GM12801 (cell line): ENCODE data around the gene NUP98.

Experiments used
- TF ChIP-seq, protein P1 (sequence below): IDR thresholded peaks from one replicate; pipeline ENCODE4 v1.5.1; 2011; ENCODE audit warnings: control low read depth; ENCODE audit not compliant: insufficient read length; ENCODE audit errors: extremely low read depth

The NUP98 gene

DNA sequence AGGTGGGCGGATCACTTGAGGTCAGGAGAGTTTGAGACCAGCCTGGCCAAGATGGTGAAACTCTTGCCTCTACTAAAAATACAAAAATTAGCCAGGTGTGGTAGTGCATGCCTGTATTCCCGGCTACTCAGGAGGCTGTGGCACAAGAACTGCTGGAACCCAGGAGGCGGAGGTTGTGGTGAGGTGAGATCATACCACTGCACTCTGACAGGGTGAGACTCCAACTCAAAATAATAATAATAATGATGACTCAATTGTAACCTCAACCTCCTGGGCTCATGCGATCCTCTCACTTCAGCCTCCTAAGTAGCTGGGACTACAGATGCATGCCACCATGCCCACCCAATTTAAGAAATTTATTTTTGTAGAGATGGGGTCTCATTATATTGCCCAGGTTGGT is 110.6 kb downstream of the NUP98 start:
- TF ChIP-seq, protein P1, sequence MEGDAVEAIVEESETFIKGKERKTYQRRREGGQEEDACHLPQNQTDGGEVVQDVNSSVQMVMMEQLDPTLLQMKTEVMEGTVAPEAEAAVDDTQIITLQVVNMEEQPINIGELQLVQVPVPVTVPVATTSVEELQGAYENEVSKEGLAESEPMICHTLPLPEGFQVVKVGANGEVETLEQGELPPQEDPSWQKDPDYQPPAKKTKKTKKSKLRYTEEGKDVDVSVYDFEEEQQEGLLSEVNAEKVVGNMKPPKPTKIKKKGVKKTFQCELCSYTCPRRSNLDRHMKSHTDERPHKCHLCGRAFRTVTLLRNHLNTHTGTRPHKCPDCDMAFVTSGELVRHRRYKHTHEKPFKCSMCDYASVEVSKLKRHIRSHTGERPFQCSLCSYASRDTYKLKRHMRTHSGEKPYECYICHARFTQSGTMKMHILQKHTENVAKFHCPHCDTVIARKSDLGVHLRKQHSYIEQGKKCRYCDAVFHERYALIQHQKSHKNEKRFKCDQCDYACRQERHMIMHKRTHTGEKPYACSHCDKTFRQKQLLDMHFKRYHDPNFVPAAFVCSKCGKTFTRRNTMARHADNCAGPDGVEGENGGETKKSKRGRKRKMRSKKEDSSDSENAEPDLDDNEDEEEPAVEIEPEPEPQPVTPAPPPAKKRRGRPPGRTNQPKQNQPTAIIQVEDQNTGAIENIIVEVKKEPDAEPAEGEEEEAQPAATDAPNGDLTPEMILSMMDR = no peak

DNA sequence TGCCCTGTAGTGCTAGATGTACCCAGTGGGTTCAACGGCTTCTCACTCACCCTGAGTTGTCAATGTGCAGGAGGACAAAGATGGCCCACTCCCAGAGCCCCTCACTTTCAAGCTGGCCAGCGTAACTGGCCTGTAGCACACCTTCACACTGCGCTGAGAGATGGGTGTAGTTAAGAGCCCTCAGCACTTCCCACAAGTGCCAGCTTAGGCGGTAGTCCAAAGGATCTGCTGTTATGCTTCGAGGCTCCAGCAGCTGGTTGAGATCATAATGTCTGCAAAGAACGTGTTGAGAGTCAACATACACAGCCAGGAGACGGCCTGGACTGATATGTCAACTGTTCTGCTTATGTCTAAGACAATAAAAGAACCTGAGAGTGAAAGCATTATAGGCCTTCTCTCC is 111.4 kb downstream of the NUP98 start:
- TF ChIP-seq, protein P1 = no peak

DNA sequence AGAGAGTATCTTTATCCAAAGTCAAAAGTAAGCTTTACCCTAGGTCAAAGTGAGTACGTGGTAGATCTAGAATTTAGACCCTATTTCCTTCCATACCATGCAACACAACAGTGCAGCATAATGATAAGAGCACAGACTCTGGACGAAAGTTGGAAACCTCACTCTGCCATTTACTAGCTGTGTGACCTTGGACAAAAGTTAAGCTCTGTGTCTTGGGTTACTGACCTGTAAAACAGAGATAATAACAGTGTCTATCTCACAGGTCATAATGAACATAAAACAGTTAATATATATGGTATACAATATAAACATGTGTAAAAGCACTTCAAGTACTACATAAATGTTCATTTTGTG is 112.6 kb downstream of the NUP98 start:
- TF ChIP-seq, protein P1 = no peak

DNA sequence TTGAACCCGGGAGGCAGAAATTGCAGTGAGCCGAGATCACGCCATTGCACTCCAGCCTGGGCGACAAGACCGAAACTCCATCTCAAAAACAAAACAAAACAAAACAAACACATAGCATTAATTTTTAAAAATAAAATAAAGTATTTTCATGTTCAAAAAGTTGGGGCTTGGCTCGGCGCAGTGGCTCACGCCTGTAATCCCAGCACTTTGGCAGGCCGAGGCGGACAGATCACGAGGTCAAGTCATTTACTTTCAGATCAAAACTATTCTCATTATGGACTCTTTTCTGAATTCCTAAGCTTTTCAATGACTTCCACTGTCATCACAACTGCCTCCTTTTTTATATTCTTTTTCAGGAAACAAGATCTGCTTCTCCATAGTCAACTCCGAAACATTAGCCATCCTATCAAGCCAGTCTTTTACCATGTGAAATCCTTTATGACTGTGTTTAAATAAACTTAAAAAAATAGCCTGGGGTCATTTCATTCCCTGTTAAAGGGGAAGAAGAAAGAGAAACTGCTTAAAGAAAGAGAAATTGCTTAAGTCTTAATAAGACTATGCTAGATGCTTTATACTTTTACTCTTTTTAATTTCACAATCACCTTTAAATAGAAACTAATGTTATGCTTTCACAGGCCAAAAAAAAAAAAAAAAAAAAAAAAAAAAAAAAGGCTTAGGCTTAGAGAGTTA is 113.1 kb downstream of the NUP98 start:
- TF ChIP-seq, protein P1 = no peak

DNA sequence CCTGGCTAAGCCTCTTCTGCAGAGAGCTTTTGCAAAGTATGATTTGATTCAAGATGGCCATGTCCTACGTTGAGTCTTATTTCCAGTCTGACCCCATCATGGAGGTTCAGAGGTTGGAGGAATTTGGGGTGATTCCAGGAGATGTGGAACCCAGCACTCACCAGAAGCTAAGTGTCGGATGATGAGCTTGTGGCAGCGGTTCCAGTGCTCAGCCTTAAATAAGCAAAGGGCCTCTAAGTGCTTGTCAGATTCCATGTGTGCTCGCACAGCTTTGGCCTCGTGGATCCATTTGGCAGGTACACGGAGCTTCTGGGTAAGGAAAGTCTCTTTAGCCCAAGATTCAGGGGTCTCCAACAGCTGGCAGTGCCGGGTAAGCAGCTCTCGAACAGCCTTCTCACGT is 114.3 kb downstream of the NUP98 start:
- TF ChIP-seq, protein P1 = no peak

DNA sequence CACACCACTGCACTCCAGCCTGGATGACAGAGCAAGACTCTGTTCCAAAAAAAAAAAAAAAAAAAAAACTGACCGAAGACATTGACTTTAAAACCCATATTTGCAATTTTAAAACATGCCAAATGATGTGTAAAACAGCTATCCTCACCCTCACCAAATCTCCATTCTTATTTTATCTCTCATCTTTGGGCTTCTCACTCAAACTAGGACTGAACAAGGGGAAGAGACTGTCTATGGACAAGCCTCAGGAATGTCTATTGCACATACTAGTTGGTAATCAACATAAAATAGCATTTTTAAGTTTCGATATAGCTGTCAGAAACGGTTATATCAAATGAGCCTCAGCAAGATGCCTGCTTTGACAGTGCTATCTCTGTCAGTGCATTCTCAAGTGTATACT is 118.3 kb downstream of the NUP98 start:
- TF ChIP-seq, protein P1 = no peak

DNA sequence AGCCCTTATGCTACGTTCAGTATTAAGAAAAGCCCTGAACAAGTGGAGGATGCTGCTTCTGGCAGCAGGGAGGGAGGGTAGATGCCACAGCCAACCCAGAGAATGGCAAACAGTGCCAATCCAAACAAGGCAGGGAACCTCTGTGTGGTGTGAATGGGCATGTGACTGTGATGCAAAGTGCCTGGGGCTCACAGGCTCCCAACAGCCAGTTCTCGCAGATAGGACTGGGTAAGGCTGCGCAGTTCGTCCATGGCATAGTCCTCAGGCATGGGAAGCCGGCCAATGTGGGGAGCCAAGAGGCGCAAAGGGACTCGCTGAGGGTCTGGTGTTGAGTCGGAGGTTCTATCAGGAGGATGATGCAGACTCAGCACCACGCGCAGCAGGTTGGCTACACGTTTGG is 121.4 kb downstream of the NUP98 start:
- TF ChIP-seq, protein P1 = no peak
